HG02840 (cell line): Measurements from ENCODE around the gene HBD.

Source experiments
- ATAC-seq: cut with Tn5 transposase; IDR thresholded peaks from one replicate; pipeline ENCODE4 v1.9.1; 2021; ENCODE audit warnings: mild to moderate bottlenecking, moderate library complexity, moderate number of reproducible peaks; ENCODE audit not compliant: unreplicated experiment, low FRiP score

The HBD gene

DNA sequence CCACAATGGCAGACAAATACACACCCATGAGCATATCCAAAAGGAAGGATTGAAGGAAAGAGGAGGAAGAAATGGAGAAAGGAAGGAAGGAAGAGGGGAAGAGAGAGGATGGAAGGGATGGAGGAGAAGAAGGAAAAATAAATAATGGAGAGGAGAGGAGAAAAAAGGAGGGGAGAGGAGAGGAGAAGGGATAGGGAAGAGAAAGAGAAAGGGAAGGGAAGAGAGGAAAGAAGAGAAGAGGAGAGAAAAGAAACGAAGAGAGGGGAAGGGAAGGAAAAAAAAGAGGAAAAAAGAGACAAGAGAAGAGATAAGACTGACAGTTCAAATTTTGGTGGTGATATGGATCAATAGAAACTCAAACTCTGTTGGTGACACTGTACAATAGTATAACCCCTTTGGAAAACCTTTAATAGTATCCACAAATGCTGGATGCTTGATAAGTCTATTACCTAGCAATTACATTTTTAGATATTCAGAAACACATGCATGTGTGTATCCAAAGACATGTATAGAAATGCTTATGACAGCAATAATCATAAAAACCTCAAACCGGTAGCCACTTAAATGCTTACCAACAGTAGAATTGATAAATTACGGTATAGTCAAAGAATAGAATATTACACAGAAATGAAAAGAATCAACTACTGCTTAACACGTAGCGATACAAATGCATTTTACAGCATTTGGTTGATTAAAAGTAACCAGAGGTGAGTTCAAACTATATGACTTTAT, 1.2 kb upstream of the HBD start:
- ATAC-seq: no peak

GRCh38 chr11:5233307-5233706, 976 bp downstream of the HBD start:
- no peak for ATAC-seq

DNA sequence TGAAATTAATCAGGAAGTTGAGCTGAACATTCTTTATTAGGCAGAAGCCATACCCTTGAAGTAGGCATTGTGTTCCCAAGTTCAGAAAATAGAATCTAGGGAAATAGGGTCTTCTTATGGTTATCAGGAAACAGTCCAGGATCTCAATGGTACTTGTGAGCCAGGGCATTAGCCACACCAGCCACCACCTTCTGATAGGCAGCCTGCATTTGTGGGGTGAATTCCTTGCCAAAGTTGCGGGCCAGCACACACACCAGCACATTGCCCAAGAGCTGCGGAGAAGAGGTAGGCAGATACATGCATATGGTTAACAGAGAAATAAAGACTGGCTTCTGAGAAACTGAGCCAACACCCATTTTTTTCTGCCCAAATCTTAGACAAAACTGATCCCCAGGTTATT, 1.5 kb downstream of the HBD start:
- no peak for ATAC-seq

DNA sequence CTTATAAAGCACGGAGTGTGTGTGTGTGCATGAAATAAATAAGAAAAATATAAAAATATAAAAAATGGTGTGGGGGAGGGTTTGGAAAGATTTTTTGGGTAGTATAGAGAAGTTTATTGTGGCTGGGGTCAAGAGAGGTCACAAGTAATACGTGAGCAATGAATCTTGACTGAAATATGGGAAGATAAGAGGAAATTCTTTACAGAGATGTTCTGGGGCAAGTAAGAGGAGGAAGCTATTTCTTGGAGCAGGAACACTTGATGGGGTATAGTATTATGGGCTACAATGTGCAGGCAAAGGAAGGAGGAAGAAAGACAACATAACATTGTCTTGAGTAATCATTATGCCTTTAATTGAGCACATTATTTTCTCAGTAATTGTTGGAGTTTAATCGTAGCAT, 2.1 kb downstream of the HBD start:
- ATAC-seq: no peak

GRCh38 chr11:5231111-5231510, 3.2 kb downstream of the HBD start:
- no peak for ATAC-seq

- ATAC-seq: no peak
Observed at GRCh38 chr11:5230266-5230665, 4.0 kb downstream of the HBD start.

DNA sequence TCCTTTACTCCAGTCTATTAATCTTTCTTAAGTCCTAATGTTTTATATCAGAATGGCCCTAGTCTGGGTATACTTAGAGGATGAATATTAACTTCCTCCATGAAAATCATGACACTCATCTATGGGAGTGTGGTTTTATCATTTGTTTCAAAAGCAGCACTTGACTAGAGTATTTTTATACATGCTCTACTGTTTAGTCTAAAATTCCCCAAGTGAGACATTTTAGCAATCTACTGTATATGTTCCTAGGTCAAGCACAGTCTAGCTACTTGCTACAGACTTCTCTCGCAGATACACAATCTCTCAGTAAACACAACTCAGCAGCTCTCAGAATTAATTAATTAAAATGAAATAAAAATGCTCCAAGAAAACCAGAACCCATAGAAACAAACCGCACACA, 4.5 kb downstream of the HBD start:
- ATAC-seq: no peak

DNA sequence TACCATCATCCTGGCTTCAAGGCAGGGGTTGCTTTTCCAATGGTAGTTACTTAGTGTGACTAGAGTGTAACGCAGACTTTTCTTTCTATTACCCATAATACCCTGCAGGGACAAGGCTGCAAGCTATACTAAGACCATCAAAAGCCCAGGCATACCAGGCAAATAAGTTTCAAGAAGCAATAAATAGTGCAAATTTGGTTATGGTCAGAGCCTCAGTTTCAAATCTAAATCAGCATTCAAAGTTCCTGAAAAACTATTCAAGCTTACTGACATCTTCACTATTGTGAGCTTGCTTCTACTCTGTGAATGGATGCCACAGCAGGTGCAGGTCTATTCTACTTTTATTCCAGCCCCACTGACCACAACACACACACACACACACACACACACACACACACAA, 4.9 kb downstream of the HBD start:
- no peak for ATAC-seq

GRCh38 chr11:5228124-5228523, 6.2 kb downstream of the HBD start:
- ATAC-seq: no peak

GRCh38 chr11:5227681-5228080, 6.6 kb downstream of the HBD start:
- ATAC-seq: no peak

DNA sequence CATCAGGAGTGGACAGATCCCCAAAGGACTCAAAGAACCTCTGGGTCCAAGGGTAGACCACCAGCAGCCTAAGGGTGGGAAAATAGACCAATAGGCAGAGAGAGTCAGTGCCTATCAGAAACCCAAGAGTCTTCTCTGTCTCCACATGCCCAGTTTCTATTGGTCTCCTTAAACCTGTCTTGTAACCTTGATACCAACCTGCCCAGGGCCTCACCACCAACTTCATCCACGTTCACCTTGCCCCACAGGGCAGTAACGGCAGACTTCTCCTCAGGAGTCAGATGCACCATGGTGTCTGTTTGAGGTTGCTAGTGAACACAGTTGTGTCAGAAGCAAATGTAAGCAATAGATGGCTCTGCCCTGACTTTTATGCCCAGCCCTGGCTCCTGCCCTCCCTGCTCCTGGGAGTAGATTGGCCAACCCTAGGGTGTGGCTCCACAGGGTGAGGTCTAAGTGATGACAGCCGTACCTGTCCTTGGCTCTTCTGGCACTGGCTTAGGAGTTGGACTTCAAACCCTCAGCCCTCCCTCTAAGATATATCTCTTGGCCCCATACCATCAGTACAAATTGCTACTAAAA, 7.5 kb downstream of the HBD start, which contains the start of gene HBB:
Gene HBB, minus strand, starts transcription at position 340 of the 579 bp plus-strand sequence. Its CDS starts 50 bp downstream, at position 290.
- ATAC-seq: no peak

DNA sequence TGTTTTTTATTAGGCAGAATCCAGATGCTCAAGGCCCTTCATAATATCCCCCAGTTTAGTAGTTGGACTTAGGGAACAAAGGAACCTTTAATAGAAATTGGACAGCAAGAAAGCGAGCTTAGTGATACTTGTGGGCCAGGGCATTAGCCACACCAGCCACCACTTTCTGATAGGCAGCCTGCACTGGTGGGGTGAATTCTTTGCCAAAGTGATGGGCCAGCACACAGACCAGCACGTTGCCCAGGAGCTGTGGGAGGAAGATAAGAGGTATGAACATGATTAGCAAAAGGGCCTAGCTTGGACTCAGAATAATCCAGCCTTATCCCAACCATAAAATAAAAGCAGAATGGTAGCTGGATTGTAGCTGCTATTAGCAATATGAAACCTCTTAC, 8.8 kb downstream of the HBD start:
- no peak for ATAC-seq

GRCh38 chr11:5224538-5225479, 9.5 kb downstream of the HBD start:
- no peak for ATAC-seq

GRCh38 chr11:5223686-5224085, 10.6 kb downstream of the HBD start:
- no peak for ATAC-seq

GRCh38 chr11:5223146-5223545, 11.1 kb downstream of the HBD start:
- no peak for ATAC-seq

DNA sequence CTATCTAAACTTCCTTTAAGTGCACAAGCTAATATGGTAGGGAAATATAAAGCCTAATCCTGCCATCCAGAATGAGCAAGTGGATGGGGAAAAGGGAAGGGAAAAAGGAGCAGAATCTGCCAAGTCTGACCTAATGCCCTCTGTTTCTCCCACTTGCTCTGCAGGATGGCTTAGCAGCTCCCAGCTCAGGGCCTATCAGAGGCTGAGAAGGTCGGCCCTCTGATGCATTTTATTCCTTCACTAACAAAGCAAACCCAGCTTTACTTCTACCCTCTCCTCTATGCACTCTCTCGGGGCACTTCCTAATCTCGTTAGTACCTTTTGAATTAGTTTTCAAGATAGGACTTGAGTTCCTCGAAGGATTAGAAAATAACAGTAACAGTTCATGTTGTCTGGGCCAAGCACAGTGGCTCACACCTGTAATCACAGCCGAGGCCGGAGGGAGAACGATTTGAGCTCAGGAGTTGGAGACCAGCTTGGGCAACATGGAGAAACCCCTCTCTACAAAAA, 23.9 kb downstream of the HBD start:
- no peak for ATAC-seq

DNA sequence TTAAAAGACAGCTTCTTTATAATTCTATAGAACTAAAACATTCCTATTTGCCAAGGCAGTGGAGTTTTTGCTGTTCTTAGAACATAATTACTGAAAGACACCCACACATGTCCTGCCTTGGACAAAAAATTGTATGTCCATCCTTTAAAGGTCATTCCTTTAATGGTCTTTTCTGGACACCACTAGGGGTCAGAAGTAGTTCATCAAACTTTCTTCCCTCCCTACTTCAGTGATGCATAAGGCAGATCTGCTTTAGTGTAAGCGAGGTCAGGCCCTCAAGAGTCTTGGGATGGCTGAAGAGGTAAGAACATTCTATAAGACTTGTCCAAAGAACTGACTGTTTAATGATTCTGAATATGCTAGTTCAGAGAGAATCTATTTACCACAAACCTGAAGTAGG, 29.5 kb downstream of the HBD start:
- ATAC-seq: no peak

DNA sequence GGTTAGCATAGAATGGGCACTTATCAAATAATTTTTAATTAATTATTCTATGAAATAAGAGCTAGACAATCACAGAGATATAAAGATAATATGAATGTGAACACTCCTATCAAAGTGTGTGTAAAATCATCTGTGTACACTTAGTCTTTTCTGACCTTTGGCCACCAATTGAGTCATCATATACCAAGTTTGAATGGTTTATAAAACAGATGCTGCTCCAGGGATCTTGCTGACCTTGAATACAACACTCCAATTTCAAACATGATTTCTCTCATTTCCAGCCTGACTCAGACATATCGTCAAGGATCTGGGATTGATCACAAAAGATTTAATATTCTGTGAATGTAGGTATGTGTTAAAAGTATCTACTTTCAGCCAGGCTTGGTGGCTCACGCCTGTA, 30.9 kb downstream of the HBD start:
- ATAC-seq: no peak

DNA sequence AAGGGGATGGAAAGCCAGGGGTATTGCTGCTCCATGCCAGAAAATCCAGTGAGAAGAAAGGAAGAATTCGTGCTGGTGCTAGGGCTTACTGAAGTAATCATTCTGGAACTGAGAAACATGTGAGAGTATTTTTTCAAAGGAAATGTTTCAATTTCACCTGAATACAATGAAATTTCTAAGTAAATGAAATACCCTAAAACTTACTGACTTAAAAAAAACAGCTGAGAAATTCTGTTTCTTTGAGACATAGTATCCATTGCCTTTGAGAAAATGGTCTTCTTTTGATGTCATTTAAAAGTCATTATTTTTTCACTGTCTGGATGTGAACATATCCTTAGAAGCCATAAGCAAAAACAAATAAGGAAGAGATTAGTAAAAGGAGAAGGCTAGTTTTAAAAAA, 33.7 kb downstream of the HBD start, which contains the start of gene OR51V1:
Gene OR51V1, minus strand, starts transcription at position 101 of the 400 bp plus-strand sequence. Its CDS starts 0 bp downstream, at position 101.
- no peak for ATAC-seq

DNA sequence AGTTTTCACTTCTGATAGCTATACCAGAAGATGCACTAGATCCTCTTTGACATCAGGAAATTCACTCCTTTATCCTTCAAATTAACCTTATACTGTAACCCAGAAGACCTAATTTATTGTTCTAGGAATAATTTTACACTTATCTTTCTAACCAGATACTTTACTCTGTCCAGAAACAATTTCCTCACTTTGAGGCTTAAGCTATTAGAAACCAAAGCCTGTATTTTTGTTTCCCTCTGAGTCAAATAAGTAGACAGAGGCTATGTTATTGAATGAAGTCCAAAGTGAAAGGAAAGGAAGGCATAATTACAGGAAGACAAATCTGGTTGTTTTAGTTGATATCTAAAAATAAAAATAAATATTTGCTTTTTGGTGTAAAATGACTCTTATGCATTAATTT, 36.0 kb downstream of the HBD start:
- ATAC-seq: no peak

GRCh38 chr11:5197536-5197935, 36.7 kb downstream of the HBD start:
- ATAC-seq: no peak
